ENCODE data around the gene FOXA2.

Gene FOXA2

DNA sequence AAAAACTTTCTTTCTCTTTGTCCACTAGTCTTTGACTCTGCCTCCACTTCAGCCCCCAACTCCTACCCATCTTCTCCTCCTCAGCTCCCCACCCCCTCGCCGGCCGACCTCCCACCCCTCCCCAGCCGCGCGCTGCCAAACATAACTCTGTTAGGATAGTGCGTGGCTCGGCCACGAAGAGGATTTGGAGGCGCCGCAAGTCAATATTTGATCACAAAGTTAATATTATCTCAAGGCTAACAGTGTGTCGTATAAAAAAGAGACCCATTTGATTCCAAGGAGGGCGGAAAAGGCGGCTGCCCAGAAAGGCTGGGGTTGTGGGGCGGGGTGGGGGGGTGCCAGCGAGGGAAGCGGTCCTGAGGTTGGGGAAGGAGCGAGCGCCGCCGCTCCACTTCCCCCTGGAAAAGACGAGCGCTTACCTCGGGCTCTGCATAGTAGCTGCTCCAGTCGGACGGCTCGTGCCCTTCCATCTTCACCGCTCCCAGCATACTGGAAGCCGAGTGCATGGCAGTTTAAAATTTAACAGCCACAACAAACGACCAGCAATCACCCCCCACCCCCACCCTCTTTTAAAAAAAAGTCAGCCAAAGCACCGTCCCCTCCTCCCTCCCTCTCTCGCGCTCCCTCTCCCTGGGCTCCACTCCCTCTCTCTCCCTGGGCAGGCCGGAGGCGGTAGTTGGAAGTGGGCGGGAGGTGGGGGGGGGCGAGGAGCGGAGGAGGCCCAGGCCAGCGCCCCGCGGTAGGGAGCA, 425 bp downstream of the FOXA2 start:
- no peak for DNase-seq

DNA sequence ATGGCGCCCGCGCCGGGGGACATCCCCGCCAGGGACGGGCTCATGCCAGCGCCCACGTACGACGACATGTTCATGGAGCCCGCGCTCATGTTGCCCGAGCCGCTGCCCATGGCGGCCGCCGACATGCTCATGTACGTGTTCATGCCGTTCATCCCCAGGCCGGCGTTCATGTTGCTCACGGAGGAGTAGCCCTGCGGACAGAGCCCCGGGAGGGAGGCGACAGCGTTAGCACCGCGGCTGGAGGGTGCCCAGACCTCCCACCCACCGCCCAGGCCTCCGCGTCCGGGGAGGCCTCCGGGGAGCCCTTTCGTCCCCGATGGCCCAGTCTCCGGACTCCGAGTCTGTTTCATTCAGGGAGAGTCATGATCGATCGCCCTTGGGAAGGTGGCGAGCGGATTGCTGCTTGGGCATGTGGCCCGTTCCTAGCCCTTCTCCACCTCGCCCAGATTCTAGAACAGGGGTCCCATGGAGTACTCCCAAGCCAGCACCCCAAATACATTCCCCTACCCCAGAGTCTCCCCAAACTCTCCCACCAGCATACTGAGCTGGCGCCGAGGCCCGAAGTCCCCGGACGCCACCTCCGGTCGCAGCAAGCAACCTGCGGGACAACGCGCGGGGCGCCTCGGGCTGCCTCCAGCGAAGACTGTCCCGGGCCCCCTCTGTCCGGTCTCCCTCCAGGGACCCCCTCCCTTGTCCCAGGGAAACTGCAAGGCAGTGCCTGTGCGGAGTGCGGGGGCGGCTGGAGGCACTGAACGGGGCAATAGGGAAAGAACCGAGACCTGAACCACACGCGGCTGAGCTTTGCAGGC, 1.2 kb downstream of the FOXA2 start:
- no peak for DNase-seq

DNA sequence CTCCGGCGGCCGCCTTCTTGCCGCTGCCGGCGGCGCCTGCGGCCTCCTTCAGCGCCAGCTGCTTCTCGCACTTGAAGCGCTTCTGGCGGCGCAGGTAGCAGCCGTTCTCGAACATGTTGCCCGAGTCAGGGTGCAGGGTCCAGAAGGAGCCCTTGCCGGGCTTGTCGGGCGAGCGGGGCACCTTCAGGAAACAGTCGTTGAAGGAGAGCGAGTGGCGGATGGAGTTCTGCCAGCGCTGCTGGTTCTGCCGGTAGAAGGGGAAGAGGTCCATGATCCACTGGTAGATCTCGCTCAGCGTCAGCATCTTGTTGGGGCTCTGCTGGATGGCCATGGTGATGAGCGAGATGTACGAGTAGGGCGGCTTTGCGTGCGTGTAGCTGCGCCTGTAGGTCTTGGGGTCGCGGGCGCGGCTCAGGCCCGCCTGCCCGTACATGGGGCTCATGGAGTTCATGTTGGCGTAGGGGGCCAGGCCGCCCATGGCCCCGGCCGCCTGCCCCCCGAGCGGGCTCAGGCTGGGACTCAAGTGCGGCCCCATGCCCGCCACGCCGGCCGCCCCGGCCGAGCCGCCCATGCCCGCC, 1.9 kb downstream of the FOXA2 start:
- DNase-seq: no peak

DNA sequence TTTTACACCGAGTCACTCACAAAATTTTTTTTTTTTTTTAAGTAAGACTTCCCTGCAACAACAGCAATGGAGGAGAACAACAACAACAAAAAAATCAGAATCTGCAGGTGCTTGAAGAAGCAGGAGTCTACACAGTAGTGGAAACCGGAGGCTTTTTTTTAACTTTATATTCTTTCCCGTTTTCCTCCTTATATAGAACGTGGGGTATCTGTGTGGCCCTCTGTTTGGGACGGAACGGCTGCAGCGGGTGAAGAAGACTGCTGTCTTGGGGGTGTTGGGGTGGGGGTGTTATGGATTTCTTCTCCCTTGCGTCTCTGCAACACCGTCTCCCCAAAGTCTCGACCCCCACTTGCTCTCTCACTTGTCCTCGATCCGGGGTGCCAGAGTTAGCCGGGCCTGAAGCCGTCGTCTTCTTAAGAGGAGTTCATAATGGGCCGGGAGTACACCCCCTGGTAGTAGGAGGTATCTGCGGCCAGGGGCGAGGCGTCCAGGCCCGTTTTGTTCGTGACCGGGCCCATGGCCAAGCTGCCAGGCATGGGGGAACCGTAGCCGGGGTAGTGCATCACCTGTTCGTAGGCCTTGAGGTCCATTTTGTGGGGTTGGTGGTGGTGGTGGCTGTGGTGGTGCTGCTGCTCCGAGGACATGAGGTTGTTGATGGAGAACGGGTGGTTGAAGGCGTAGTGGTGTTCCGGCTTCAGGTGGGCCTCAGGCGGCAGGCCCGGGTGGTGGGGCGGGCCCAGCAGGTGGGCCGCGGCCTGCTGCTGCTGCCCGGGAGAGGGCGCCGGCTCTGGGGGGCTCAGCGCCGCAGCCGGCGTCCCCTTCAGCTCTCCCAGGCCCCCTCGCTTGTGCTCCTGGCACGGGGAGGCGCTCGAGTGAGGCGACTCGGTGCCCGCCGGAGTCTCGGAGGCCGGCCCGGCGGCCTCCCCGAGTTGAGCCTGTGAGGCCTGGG, 2.7 kb downstream of the FOXA2 start:
- no peak for DNase-seq

DNA sequence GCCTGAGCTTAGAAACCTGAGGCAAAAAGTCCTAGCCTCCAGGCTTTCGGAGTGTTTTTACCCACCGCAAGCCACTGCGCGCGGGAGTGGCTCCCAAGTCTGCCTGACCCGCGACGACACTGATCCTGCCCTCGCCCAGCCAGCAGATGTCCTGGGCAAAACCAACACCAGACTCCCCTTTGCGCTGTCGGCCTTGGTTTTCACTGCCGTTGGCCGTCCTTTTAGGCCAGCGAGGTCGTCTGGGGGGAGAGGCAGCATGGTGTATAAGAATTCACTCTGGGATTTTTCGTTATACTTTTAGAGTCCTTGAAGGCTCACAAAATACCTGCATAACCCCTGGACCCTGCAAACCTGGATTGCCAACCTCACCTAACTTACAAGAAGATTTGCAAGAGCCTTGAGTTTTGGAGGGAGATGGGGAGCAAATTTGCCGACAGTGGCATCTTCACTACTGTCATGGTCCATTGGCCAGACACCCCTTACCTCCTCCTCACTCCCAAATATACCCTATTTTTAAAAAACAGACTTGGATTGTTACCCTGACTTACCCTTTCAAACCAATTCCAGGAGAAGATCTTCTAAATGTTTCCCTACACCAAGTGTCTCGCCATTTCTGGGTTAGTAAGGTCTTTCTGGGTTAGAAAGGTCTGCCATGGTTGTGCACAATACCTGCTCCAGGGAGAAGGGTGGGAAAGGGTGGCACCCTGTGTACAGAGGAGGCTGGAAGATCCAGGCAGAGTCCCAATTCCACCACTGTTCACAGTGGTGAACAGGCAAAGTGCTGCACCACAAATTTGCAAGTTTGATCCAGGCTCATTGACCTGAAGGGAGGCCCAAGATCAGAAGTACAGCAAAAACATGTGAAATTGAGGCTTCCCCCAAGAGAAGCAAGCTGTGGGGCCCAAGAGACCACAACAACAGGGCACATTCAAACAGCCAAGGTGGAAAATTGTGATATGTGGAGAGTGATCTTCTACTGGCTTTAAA, 4.4 kb downstream of the FOXA2 start:
- no peak for DNase-seq

DNA sequence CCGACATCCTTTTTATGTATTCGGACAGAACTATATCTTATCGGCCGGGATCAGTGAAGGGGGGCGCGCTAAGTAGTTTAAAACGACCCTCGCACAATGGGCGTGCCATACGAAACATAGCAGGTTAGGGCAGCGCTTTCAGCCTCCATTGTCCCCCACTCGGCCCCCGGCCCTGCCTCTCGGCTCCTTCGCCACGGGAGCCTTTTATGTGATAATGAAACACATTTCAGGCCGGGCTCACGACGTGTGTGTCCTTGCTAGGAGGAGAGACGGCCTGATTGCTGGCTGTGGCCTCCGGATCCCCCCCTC, 5.3 kb downstream of the FOXA2 start:
- no peak for DNase-seq

DNA sequence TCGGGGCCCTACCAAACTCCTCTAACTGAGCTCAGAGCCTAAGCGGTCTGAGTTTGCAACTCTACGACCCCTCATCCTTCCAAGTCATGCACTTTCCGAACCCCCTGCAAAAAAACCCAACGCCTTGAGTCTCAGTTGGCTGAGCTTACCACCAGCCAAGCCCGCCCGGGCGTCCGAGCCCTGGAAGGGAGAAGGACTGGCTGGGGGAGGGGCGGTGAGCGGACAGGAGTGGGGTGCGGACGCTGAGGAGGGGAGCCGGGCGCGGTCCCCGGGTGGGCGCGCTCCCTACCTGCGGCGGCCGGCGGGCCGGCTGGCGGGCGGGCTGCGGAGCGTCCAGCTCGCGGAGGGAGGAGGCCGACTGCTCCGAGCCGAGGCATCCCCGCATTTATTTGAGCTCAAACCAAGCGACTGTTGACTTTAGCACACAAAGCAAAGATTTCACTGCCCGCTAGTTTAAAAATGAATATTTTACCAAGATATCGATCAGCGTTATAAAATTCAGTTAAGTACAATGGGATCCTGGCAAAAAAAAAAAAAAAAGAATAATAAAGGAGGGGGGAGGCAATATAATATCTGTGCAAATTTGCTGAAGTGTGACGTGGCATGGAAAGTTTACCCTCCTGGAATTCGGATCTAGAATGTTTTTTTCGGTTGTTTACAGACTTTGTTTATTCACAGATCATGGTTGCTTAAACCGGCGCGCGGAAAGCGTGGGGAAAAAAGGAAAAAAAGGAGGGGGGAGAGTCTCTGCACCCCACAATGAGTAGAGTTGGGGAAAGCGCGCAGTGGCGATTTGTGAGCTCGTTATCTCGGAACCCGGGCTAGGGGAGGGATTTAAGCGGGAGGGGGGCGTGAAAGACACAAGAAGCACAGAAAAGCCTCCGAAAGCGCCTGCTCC, 5.9 kb downstream of the FOXA2 start:
- no peak for DNase-seq

DNA sequence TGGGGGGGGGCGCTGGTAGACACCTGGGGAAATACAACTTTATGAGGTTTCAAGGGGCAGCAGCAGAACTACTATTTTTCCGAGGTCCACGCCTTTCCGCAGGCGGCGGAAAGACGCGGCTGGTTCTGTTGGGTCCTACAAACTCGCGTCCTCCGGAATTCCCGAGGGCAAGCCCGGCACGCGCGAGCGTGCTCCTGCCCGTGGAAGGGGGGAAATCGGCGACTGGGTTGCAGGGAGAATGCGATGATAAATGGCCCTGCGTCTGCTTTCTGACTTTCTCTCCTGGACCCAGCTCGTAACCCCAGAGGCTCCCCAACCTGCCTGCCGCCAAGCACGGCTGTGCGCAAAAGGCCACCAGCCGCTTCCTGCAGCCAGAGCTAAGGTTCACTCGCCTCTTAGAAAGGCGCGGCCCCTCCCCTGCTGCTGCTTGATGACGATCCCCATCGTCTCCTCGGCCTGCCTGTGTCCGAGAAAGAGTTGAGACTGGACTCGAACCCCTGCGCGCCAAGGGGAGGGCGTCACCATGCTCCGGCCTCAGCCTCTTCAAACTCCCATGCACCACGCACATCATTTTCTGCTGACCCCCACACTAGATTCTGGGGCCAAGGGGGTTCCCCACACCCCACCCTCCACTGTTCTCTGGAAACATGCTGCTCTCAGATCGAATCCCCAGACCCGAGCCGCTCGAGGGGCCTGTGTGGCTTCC, 6.7 kb downstream of the FOXA2 start:
- DNase-seq: no peak

DNA sequence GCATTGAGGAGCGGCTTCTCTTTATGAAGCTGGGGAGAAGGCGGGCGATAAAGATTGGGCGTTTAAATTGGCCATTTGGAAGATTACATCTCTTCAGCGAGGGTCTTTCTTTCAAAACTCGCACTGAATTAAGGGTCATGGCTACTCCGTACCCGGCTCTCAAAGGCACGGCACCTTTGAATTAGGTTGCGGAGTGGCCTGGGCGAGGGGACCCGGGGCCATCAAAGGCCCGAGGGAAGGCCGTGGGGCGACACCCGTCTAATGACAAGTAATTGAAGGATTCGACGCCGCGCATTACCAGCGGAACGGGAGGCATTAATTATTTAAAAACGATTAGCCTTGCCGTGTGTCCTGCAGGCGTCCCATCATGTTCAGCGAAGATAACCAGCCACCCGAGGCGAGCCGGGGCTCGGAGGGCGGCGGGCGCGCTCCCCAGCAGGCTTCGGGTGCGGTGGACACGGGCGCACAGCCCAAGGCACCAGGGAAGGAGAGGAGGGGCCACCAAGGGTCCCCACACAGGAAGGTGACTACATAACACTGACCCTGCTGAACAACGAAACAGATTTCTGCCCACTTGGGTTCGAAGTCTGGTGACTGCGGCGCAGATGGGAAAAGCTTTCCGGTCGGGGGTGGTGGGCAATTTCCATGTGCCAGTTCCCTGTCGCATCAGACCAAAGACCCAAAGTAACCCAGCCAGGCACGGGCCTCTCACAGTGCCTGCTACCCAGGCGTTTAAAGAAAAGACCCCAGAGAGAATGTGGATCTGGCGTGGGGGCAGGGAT, 7.4 kb downstream of the FOXA2 start:
- DNase-seq: no peak

DNA sequence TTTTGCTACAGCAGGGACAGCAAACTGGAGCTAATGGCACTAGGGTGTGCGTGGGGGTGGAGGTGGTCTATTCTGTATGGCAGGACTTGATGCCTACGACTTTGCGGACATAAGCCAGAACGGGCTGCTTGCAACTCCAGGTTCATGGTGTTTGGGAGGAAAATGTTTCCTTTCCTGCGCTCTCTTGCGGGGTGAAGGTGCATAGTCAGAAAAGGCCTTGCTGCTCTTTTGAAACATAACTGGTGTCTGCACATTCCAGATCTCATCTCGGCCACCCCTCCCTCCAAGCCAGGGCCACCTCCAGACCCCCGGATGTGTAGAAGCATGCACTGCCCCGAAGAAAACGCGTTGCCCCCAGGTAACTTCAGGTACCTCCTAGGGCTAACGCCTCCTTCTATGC, 8.1 kb downstream of the FOXA2 start:
- DNase-seq: no peak

DNA sequence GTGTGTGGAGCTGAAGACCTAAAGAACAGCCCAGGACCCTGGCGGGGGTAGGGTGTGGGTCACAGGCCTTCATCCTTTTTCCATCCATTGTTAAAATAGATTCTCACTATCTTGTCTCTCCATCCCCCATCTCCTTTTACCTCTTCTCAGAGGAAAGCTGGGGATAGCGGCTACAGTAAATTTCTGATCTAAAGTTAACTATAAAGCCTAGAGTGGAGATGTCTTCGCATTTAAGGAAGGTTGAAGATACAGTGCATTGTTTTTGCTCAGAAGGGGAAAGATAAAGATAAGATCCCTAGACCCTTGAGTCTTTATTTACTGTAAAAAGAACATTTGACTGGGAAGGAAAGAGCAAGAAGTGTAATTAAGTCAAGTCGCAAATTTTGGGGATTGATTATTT, 8.6 kb downstream of the FOXA2 start:
- DNase-seq: no peak

DNA sequence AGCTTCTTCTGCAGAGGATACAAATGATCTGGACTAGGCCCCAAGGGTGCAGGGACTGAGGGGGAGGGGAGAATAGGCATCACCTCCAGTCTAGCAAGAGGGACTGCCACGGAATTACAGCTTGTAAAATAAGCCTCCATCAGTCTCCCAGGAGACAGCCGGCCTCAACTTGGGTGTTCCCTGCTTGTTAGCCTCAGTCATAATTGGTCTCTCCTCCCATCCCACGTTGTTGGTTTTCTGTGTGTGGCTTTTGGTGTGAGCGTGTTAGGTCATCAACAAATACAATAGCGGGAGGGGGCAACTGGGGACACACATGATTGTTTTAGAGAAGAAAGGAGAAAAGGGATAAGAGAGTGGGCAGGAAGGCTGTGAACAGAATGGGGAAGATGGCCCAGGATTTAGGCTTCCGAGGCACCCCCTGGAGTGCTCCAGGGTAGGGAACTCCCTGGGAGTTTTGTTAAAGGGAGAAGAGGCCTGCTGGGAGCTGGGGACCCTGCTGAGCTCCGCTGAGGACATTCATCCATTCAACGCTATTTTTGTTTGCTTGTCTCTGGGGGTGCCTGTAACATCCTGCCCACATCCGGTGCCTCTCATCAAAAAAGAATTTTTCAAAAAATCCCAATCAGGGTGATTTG, 9.2 kb downstream of the FOXA2 start:
- DNase-seq: no peak

DNA sequence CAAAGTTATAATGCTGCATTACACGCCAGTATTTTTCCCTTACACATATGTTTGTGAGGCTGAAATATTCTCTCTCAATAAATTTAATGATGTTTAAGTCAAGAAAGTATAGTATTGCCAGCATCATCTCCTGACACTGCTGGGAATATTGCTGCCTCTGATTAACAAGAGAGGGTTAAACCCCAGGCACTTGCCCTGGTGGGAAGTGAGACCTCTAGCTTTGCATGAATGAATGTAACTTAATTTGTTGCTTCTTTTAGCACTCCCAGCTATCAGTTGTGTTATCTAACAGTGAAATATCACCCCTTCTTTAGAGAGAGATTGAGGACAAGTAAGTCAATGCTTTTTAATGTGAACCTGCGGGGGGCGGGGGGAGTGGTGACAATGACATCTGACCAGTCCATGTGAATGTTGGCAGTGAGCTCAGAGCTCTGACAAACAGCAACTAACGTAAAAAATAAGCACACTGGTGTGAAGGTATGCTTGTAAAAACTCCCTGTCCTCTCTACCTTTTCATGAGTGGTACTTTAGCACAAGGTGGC, 9.8 kb downstream of the FOXA2 start:
- no peak for DNase-seq

DNA sequence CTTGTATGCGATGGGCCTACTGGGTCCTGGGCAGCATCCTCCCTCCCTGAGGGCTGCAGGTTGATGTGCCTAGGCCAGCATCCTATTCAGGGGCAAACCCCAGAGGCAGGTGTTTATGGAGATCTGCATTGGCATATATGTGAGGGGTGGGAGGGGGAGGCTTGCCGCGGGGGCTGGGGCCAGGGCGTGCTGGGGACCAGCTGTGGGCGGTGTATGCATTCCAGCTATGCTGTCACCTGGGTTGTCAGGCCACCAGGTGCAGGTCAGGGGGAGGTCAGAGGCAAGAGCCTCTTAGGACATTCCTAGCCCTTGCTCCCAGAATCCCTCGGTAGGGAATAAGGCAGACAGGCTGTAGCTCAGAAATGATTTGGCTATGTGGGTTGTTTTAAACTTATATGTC, 11.9 kb downstream of the FOXA2 start:
- no peak for DNase-seq

DNA sequence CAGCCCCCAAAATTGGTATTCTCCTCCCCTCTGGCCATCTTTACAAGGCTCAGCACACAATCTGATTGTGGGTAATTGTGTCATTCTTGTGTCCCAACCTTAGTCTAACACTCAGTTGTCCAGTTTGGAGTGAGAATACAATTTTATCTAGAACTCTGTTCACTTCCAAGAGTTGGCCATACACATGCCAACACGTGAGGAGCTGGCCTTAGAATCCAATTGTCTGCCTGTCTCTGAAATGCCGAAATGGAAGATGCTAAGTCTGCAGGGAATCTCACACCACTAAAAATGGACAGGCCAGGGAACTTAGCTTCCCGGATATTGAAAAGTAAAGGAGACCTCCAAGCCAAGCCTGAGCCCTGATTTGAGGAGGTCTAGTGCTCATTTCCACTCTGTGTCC, 12.3 kb downstream of the FOXA2 start:
- DNase-seq: no peak

DNA sequence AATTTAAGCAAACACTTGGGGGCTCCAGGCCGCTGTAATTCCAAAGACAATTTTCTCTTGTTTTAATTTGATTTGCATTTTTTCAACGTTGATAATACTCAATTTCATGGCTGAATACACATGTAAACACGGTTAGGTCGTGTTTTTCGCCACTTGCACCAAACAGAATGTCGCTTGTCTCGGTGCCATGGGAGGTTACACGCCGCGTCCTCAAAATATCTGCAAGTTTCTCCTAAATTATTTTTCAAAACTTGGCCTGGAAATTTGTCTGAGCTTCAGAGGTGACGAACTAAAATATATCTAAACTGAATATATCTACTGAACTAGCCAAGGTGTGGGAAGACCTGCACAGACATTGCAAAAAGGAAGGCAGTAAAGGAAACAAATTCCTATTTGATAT, 15.0 kb downstream of the FOXA2 start:
- DNase-seq: no peak

DNA sequence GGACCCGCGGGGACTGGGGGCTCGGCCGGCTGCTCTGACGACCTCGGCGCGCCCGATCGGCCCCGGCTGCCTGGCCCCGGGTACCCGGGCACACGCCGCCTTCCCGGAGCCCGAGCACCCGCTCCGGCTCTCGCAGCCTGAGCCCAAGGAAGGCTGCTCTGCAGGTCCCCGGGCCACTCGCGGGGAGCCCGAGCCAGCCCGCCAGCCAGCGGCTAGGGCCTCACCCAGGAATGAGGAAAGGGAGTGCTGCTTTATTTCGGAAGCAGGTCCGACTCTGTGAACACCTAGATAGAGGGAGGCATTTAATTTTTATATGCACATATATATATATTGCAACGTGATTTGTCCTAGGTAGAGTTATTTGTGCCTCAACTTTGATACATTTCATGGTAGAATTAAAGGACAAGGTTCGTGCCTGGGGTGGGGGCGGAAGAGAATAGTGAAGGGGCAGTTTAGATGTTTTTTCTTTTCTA, 15.5 kb downstream of the FOXA2 start:
- DNase-seq: no peak

Data from hematopoietic multipotent progenitor cell treated with erythropoietin and hydrocortisone succinate and interleukin-3 and kit ligand, for 8 days (in vitro differentiated cells).